ENCODE results near the gene RNGTT.

Gene RNGTT

GRCh38 chr6:88813045-88813444 lies 150.4 kb downstream of the RNGTT start:
- TF ChIP-seq CTCF (conservative IDR thresholded peaks at IDR 0.05; ENCODE audit: low read length), result no peak
- no peak for TF ChIP-seq EZH2phosphoT487 (IDR thresholded peaks at IDR 0.05; ENCODE audit: borderline replicate concordance)
- Histone ChIP-seq H3K4me2 (ENCODE audit: low read depth, low read length, poor library complexity, severe bottlenecking) (no peak overlapping the region), H3K9ac (ENCODE audit: low read depth, low read length, poor library complexity, severe bottlenecking) (no peak overlapping the region), H4K20me1 (ENCODE audit: insufficient read depth, low read length, poor library complexity, severe bottlenecking) (no peaks in the 10 kb centered on the region), H3K4me3 (ENCODE audit: low read length, poor library complexity, severe bottlenecking) (no peak overlapping the region), H3K4me1 (ENCODE audit: insufficient read depth, low read length, poor library complexity, severe bottlenecking) (no peaks in the 10 kb centered on the region), H3K27me3 (ENCODE audit: insufficient read depth, low read length, poor library complexity, severe bottlenecking) (no peaks in the 10 kb centered on the region), H3F3A (ENCODE audit: low read depth) (no peaks in the 10 kb centered on the region), H3K79me2 (ENCODE audit: insufficient read depth, low read length) (0 out of 2 replicates have a peak, but pooled peaks cover 3% of the 10 kb centered on the region), H3K9me2 (replicated peaks; ENCODE audit: low read depth, low read length) (no peaks in the 10 kb centered on the region), H3K36me3 (ENCODE audit: insufficient read depth, low read length) (no peaks in the 10 kb centered on the region), H2AFZ (ENCODE audit: low read length) (no peak overlapping the region), H3K9me3 (ENCODE audit: insufficient read depth, low read depth, low read length) (no peaks in the 10 kb centered on the region)

- no peaks in the 10 kb centered on the region for H3K27me3 ChIP-seq (ENCODE audit: insufficient read depth, low read length, poor library complexity, severe bottlenecking)
- H3K9ac ChIP-seq (ENCODE audit: low read depth, low read length, poor library complexity, severe bottlenecking), result no peak overlapping the region
- no peaks in the 10 kb centered on the region for H3K9me2 ChIP-seq (replicated peaks; ENCODE audit: low read depth, low read length)
- no peak overlapping the region for H2AFZ ChIP-seq (ENCODE audit: low read length)
- no peaks in the 10 kb centered on the region for H3K4me1 ChIP-seq (ENCODE audit: insufficient read depth, low read length, poor library complexity, severe bottlenecking)
- no peaks in the 10 kb centered on the region for H3K79me2 ChIP-seq (ENCODE audit: insufficient read depth, low read length)
- no peak overlapping the region for H3K4me2 ChIP-seq (ENCODE audit: low read depth, low read length, poor library complexity, severe bottlenecking)
- TF ChIP-seq EZH2phosphoT487 (IDR thresholded peaks at IDR 0.05; ENCODE audit: borderline replicate concordance) (no peak), CTCF (conservative IDR thresholded peaks at IDR 0.05; ENCODE audit: low read length) (no peak)
- H3K9me3 ChIP-seq (ENCODE audit: insufficient read depth, low read depth, low read length), result peaks cover 4% of the 10 kb centered on the region; the same call in 1 of the 2 replicates
- no peak overlapping the region for H3K4me3 ChIP-seq (ENCODE audit: low read length, poor library complexity, severe bottlenecking)
- H3K36me3 ChIP-seq (ENCODE audit: insufficient read depth, low read length), result peaks cover 6% of the 10 kb centered on the region; the same call in 1 of the 2 replicates
- no peaks in the 10 kb centered on the region for H3F3A ChIP-seq (ENCODE audit: low read depth)
- no peaks in the 10 kb centered on the region for H4K20me1 ChIP-seq (ENCODE audit: insufficient read depth, low read length, poor library complexity, severe bottlenecking)
Observed at GRCh38 chr6:88810701-88811100, 152.7 kb downstream of the RNGTT start.

GRCh38 chr6:88810089-88810488 lies 153.3 kb downstream of the RNGTT start:
- Histone ChIP-seq H4K20me1 (ENCODE audit: insufficient read depth, low read length, poor library complexity, severe bottlenecking) (no peaks in the 10 kb centered on the region), H3K4me2 (ENCODE audit: low read depth, low read length, poor library complexity, severe bottlenecking) (no peak overlapping the region), H3K9me3 (ENCODE audit: insufficient read depth, low read depth, low read length) (peaks cover 4% of the 10 kb centered on the region; the same call in 1 of the 2 replicates), H2AFZ (ENCODE audit: low read length) (no peak overlapping the region), H3K79me2 (ENCODE audit: insufficient read depth, low read length) (no peaks in the 10 kb centered on the region), H3K27me3 (ENCODE audit: insufficient read depth, low read length, poor library complexity, severe bottlenecking) (no peaks in the 10 kb centered on the region), H3K4me3 (ENCODE audit: low read length, poor library complexity, severe bottlenecking) (no peak overlapping the region), H3K9me2 (replicated peaks; ENCODE audit: low read depth, low read length) (no peaks in the 10 kb centered on the region), H3K36me3 (ENCODE audit: insufficient read depth, low read length) (peaks cover 6% of the 10 kb centered on the region; the same call in 1 of the 2 replicates), H3F3A (ENCODE audit: low read depth) (no peaks in the 10 kb centered on the region), H3K9ac (ENCODE audit: low read depth, low read length, poor library complexity, severe bottlenecking) (no peak overlapping the region), H3K4me1 (ENCODE audit: insufficient read depth, low read length, poor library complexity, severe bottlenecking) (peaks cover 4% of the 10 kb centered on the region)
- TF ChIP-seq CTCF (conservative IDR thresholded peaks at IDR 0.05; ENCODE audit: low read length), result no peak
- TF ChIP-seq EZH2phosphoT487 (IDR thresholded peaks at IDR 0.05; ENCODE audit: borderline replicate concordance), result no peak

All from Loucy (cell line).